ENCODE results near the gene USP44. TPM values are rescaled to one million over a fixed set of nuclear protein-coding genes. Genes with fewer than 3 reads are reported as not detected.

The USP44 gene
- total and polyA plus RNA-seq, 2 of the 8 experiments (the other 6 are each of a cell fraction or from before 2014, with no cell fraction given), result 129 to 197 TPM

- Histone ChIP-seq H2BK12ac (ENCODE audit: low read depth, low read length) (no peak overlapping the region), H3K4me2 (ENCODE audit: insufficient read depth in 1 of 2, low read depth in 2 of 2, low read length in 2 of 2) (no peak overlapping the region), H2AFZ (ENCODE audit: low read length) (no peak overlapping the region), H3K4ac (replicated peaks; ENCODE audit: insufficient read length, low read depth, low read length) (no peak overlapping the region), H3K56ac (replicated peaks; ENCODE audit: insufficient read length, low read depth, low read length) (no peak overlapping the region), H2BK15ac (ENCODE audit: low read length) (no peak overlapping the region), H4K5ac (ENCODE audit: insufficient read length, low read depth, low read length) (no peak overlapping the region), H3K79me1 (ENCODE audit: low read depth, low read length) (peaks cover 3% of the 10 kb centered on the region; the same call in 1 of the 2 replicates), H4K91ac (replicated peaks; ENCODE audit: insufficient read length, low read length) (no peak overlapping the region), H3K4me3 (ENCODE audit: extremely low read depth in 1 of 4, insufficient read depth in 2 of 4, low read depth in 3 of 4, low read length in 4 of 4) (no peak overlapping the region), H3K14ac (ENCODE audit: insufficient read length) (no peak overlapping the region), H3K18ac (ENCODE audit: extremely low read depth, low read length) (no peak overlapping the region), H3K27me3 (replicated peaks in 1 of 4; ENCODE audit: control insufficient read depth in 3 of 4, extremely low read depth in 1 of 4, insufficient read depth in 3 of 4, low read length in 3 of 4) (no peaks in the 10 kb centered on the region), H3K36me3 (ENCODE audit: control insufficient read depth in 2 of 4, insufficient read depth in 4 of 4, low read length in 3 of 4) (peaks cover 11 to 51% (median 33%) of the 10 kb centered on the region in 4 experiments; a peak in 6 of 8 replicates), H3K23ac (ENCODE audit: insufficient read length) (no peak overlapping the region), H2BK5ac (ENCODE audit: low read depth, low read length) (no peak overlapping the region), H4K20me1 (replicated peaks in 1 of 2; ENCODE audit: control insufficient read depth in 1 of 2, insufficient read depth in 2 of 2, low read length in 2 of 2) (peaks cover 4% of the 10 kb centered on the region in 2 experiments), H3K4me1 (replicated peaks in 1 of 4; ENCODE audit: control insufficient read depth in 3 of 4, insufficient read depth in 4 of 4, low read length in 3 of 4) (no peaks in the 10 kb centered on the region), H2BK20ac (ENCODE audit: low read length) (no peak overlapping the region), H3K23me2 (ENCODE audit: low read depth, low read length) (no peaks in the 10 kb centered on the region), H3K9ac (replicated peaks in 1 of 4; ENCODE audit: extremely low read depth in 1 of 4, low read depth in 3 of 4, low read length in 3 of 4) (no peak overlapping the region), H2BK120ac (replicated peaks; ENCODE audit: low read depth, low read length) (no peak overlapping the region), H3K9me3 (ENCODE audit: insufficient read depth in 2 of 2, low read depth in 1 of 2, low read length in 1 of 2) (no peaks in the 10 kb centered on the region), H3K27ac (ENCODE audit: low read depth, low read length) (no peak overlapping the region), H3K79me2 (ENCODE audit: control insufficient read depth in 1 of 2, insufficient read depth in 2 of 2, low read length in 2 of 2) (peaks cover 0 to 18% of the 10 kb centered on the region in 2 experiments; a peak in 1 of 4 replicates), H2AK5ac (ENCODE audit: low read depth, low read length) (no peak overlapping the region), H4K8ac (ENCODE audit: extremely low read depth, insufficient read depth, low read length) (no peak overlapping the region)
- no peak for FAIRE-seq
- DNase-seq (ENCODE audit: low read depth in 1 of 2, low spot score in 2 of 2), result no peak
- ChIA-PET CTCF (ENCODE audit: partially characterized antibody) (no interaction called here), POLR2A (ENCODE audit: partially characterized antibody) (no interaction called here)
- WGBS, 2 experiments (ENCODE audit: extremely low coverage in 1 of 2, insufficient coverage in 1 of 2, insufficient read length in 1 of 2, insufficient replicate concordance in 2 of 2, low coverage in 1 of 2, low lambda C conversion rate in 2 of 2, missing lambda C conversion rate in 1 of 2), result 81% methylated on average over 5 of the region's 5 CpGs; no CpG with 5 or more reads in 1 of the 2 experiments
- TF ChIP-seq TAF1 (IDR thresholded peaks at IDR 0.05; ENCODE audit: low read depth, low read length) (no peak), CREB1 (IDR thresholded peaks at IDR 0.05) (no peak), SP4 (IDR thresholded peaks at IDR 0.05; ENCODE audit: low read length) (no peak), HDAC2 (IDR thresholded peaks at IDR 0.05; ENCODE audit: borderline replicate concordance in 1 of 2, low read depth in 2 of 2, low read length in 2 of 2) (no peak), CHD1 (IDR thresholded peaks at IDR 0.05; ENCODE audit: low read depth, low read length) (no peak), KDM5A (IDR thresholded peaks at IDR 0.05; ENCODE audit: low read length) (no peak), HDAC6 (IDR thresholded peaks at IDR 0.05; ENCODE audit: low read depth, low read length) (no peak), TBP (IDR thresholded peaks at IDR 0.05; ENCODE audit: low read depth, low read length) (no peak), BRCA1 (IDR thresholded peaks at IDR 0.05; ENCODE audit: low read depth, low read length) (no peak), SUZ12 (IDR thresholded peaks at IDR 0.05; ENCODE audit: low read length) (no peak), BCL11A (IDR thresholded peaks at IDR 0.05; ENCODE audit: low read depth in 2 of 2, low read length in 2 of 2) (no peak), TEAD4 (IDR thresholded peaks at IDR 0.05; ENCODE audit: low read depth, low read length) (no peak), JUND (IDR thresholded peaks at IDR 0.05; ENCODE audit: low read length) (no peak), NRF1 (IDR thresholded peaks at IDR 0.05; ENCODE audit: low read depth, low read length) (no peak), CTBP2 (IDR thresholded peaks at IDR 0.05; ENCODE audit: borderline replicate concordance, insufficient read depth, insufficient read length, low read length) (no peak), EGR1 (IDR thresholded peaks at IDR 0.05; ENCODE audit: borderline replicate concordance, low read depth, low read length) (no peak)
These were observed 46.2 kb downstream of the USP44 start for GRCh38 chr12:95505039-95505438.
